GM18505 (cell line): ENCODE measurements around the gene LRP4.

Experiments
- ATAC-seq: cut with Tn5 transposase; IDR thresholded peaks from one replicate; pipeline ENCODE4 v1.9.1; 2021; ENCODE audit not compliant: unreplicated experiment
- POLR2A ChIP-seq: IDR thresholded peaks from 4 replicates; pipeline ENCODE4 v1.6.1; 2011; ENCODE audit warnings: borderline replicate concordance; ENCODE audit not compliant: insufficient read depth, insufficient read length; ENCODE audit errors: extremely low read depth

Gene LRP4

DNA sequence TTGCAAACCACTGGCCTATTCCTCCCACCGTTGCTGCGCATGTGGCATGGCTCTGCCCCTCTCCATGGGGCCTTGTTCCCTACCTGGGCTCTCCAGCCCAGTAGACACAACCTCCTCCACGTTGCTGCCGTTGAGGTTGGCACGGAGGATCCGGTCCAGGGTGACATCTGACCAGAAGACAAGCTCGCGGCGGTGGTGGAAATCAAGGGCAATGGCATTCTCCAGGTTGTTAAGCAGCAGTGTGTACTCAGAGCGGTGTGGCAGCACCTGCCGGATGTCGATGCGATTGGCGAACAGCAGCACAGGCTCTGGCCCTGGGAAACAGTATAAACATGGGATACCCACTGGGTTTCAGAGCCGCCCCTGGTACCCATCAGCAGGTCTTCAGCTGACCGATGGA lies 23.8 kb downstream of the LRP4 start:
- TF ChIP-seq POLR2A = no peak
- ATAC-seq = no peak

DNA sequence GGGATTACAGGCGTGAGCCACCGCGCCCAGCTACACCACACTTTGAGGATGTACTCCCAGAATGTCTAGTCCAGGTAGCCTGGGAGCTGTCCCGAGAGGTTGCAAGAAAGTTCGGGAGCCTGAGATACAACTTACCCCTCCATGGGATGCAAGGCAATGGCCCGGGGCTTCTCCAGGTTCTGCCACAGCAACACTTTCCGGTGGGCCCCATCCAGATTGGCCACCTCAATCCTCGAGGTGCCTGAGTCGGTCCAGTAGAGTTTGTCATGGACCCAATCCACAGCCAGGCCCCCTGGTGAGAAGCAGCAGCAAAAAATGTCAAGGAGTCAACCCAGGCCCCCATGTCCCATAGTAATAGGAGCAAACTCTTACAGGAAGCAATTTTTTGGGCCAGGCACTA lies 25.5 kb downstream of the LRP4 start:
- ATAC-seq = no peak
- TF ChIP-seq POLR2A = no peak

DNA sequence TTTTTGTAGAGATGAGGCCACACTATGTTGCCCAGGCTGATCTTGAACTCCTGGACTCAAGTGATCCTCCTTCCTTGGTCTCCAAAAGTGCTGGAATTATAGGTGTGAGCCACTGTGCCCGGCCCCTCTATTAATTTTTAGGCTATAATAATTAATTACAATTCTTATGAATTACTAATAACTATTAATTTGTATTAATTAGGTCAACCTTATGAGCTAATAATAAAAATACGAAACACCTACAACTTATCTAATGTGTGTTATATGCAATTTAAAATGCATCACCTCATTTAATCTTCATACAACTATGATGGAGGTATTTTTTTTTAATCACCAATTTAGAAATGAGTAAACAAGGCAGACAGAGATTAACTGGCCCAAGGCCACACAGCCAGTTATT lies 26.2 kb downstream of the LRP4 start:
- ATAC-seq = no peak
- no peak for TF ChIP-seq POLR2A

DNA sequence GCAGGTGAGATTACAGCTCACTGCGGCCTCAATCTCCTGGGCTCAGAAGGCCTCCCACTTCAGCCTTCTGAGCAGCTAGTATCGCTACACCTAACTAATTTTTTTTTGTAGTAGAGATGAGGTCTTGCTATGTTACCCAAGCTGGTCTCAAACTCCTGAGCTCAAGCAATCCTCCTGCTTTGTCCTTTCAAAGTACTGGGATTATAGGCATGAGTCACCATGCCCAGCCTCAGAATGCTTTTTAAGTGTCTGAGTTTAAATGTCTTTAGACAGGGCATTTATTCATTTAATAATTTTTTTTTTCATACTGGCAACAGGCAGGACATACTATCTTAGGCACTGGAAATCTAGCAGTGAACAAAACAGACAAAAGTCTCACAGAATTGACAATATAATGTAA lies 27.7 kb downstream of the LRP4 start:
- no peak for ATAC-seq
- no peak for TF ChIP-seq POLR2A

DNA sequence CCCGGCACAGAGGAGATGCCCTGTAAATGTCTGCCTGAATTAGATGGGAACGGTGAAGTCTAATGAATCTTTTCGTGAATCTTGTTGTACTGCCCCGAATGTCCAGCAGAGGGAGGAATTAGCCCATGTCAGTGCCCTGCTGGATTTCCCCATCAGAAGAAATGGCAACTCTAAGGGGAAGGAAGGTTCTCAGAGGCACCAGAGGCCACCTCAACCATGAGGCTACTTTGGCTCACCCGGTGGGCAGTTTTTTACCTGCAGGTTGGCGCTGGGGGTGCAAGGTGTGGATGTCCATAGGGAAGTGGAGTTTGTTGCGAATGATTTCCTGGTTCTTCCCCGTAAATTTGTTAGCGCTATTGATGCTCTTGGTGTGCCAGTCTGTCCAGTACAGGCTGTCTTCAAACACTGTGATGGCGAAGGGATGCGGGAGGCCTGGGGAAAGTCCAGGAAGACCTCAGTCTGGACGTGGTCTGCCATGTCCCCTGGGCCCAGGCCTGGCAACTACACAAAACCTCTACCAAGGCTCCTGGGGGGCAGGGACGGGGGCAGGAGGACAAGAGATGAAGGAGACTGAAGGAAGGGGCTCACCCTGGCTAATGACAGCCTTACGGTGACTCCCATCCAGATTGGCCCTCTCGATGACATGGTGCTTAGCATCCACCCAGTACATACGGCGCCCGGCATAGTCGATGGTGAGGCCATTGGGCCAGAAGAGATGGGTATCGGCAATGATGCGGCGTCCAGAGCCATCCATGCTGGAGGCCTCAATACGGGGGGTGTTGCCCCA lies 28.5 kb downstream of the LRP4 start:
- TF ChIP-seq POLR2A = no peak
- no peak for ATAC-seq

DNA sequence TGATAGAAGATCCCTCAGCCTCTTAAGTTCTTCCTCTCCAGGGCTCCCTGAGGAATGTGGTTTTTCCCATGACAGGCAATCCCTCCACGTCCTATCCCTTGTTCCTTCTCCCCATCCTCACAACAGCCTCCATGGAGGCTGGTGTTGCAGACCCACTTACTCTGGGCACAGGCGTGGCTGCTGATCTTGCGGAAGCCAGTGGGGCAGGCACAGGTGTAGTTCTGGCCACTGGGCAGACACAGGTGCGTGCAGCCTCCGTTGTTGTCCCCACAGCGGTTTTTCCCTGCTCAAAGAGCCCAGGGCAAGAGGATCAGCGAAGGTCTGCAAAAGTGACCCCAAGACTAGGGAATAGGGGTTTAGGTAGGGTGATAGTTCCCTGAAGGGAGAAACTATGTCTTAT lies 29.1 kb downstream of the LRP4 start:
- TF ChIP-seq POLR2A = no peak
- ATAC-seq = no peak

DNA sequence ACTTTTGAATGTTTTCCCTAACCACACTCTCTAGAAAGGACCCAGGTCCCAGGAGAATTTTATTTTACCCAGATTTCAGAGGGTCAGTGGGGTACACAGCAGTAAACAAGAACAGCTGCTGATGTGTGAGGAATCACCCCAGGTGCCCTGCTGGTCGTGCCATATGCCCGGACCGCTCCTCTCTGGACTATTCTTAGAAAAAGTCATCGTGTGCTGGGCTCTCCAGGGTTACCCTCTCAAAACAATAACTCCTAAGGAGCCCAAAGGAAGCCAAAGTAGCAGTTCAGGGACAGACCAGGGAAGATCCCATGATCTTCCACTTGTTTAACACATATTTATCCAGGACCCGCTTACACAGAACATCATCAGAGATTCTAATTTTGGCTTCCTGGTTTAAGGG lies 29.7 kb downstream of the LRP4 start:
- ATAC-seq = no peak
- TF ChIP-seq POLR2A = no peak

DNA sequence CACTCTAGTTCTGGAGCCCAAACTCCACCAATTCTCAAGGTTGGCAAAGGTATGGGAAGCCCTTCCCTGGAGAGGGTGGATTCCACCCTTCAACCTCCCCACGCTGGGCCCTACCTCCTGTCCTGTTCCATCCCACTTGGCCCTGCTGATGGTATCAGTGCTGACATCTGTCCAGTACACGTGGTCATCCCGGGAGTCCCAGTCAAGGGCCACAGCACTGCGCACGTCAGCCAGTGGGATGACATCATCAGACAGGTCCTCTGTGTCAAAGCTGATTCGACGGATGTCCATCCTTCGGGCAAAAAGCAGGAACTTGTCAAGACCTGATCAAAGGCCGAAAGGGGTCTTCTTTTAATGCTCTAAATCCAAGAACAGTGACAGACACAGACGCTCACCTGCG lies 32.1 kb downstream of the LRP4 start:
- no peak for TF ChIP-seq POLR2A
- ATAC-seq = no peak

DNA sequence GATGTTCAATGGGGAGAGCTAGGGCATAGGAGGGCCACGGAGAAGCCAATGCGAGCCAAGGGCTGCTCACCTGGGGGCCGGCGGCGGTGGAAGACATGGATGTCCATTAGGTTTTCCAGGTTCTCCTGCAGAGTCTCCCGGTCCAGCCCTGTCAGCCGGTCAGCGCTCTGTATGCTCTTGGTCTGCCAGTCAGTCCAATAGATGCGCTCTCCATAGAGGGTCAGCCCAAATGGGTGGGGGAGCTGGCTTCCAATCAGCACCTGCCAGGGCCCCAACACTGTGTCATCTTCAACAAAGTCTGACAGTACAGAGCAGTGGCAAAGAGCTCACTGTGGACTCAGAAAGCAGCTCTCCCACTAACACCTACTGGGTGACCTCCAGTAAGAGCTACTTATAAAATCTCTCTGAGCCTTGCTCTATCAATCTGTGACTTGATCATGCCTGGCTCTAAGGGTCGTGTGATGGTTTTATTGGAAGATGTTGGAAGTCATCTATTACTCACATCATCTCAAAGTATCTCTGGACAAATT lies 39.2 kb downstream of the LRP4 start:
- TF ChIP-seq POLR2A = no peak
- no peak for ATAC-seq

DNA sequence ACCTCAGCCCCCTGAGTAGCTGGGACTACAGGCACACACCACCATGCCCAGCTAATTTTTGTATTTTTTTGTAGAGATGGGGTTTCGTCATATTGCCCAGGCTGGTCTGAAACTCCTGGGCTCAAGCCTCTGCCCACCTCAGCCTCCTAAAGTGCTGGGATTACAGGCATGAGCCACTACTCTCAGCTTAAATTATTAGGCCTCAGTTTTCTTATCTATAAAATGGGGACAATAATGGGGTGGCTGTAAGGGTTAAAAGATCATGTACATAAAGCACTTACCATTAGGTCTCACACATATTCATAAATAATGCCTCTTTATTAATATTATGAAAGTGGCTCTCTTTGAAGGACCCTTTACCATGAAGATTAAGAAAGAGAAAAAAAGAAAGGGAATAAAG lies 40.8 kb downstream of the LRP4 start:
- no peak for ATAC-seq
- TF ChIP-seq POLR2A = no peak

DNA sequence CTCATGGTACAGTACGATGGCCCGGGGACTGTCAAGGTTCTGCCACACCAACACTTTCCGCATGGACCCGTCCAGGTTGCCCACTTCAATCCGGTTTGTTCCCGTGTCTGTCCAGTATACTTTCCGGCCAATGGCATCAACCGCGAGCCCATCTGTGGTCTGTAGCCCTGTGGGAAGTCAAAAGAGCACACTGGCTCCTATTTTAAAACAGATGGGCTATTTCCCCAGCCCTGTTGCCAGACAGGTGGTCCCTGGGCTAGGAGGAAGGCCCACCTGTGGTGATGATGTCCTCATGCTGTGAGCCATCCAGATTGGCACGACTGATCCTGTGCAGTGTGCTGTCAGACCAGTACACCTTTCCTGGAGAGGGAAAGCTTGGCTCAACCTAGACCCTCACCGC lies 41.9 kb downstream of the LRP4 start:
- TF ChIP-seq POLR2A = no peak
- no peak for ATAC-seq

DNA sequence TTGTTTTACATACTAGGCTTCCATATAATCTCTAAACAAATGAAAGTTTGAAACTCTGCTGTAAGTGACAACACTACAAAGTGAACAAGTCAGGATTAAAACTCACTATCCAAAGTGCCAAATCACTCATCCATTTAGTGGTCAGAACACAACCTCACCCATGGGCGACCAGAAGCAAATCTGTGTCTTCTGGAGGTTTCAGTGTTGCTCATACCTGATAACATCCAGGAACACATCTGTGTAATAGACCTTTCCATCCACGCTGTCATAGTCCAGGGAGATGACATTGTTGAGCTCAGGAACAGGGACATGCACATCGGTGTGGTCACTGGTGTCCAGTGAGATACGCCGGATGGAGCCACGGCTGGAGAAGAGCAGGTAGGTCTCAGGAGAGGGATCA lies 43.8 kb downstream of the LRP4 start:
- no peak for ATAC-seq

DNA sequence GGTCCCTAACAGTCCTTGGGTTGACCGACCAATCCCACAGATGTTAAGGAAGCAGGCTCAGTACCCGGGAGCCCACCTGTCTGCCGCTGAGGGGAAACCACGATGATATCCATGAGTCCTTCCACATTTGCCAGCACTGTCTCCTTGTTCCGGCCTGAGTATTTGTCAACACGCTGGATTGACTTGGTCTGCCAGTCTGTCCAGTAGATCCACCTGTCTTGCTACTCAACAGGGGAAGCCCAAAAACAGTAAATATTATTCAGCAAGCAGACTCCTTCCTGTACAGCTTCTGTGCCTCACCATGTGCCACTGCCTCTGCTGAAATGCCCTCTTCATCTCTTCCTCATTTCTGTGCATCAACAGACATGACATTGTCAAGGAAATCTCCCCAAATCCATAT lies 49.4 kb downstream of the LRP4 start:
- ATAC-seq = no peak
- TF ChIP-seq POLR2A = no peak

More for the DNA sequence above, 43.8 kb downstream of the LRP4 start:
- TF ChIP-seq POLR2A = no peak

DNA sequence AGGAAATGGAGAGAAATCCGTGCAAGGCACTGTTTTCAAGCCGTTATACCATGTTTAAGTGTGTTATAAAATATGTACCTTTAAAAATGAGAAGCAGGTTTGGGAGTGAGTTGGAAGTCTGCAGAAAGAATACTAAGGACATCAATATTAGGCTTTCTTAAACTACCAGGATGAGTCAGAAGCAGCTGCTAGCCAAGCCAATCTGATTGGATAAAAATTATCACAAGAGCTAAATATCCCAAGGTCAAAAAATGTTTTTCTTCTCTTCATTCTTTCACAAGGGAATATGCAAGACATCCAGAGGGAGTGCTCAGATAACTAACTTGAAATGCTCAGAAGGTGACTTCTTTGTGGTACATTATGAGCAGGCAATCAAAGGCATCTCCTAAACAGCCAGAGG lies 53.0 kb downstream of the LRP4 start:
- TF ChIP-seq POLR2A = no peak
- no peak for ATAC-seq

DNA sequence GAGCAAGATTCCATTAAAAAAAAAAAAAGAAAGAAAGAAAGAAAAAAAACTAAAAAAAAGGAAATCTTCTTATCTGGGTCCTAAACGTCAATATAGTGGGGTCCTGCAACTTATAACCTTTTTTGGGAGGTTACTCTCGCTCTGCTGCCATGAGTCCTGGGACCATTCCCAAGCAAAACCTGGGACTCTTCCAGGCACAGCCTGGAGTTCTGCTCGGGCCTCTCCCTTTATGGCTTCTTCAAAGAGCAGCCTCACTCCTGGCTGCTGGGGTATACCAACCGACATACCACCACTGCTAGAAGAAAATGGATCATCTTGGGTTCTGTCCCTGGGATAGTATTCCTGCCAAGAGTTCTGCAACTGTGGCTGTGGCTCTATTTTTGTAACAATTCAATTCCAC lies 58.1 kb downstream of the LRP4 start:
- ATAC-seq = no peak

DNA sequence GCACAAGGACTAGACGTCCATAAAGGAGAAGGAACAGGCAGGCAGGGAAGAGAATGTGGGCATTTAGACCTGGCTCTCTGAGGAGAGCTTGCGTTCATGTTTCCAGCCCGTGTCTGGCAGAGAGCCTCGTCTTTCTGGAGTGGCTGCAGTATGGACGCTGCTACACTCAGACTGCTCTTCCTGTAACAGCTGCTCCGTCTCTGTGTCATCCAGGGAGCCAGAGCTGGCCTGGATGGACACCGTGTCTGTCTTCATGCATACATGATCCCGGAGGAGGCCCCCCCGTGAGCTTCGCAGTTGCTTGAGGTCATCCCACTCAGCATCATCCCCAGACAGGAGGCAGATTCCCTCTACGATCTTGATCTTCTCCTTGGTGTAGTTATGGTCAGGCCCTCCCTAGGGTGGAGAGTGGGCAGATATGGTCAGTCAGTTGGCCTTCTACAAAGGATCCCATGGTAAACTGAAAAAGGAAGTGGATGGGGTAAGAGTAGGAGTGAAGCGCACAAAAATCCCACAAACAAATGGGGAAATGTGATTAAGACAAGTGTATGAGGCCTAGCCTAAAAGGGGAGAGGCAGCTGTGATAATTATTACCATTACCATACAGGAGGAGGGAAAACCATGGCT lies 59.3 kb downstream of the LRP4 start:
- TF ChIP-seq POLR2A = no peak
- ATAC-seq = no peak

More for the DNA sequence above, 58.1 kb downstream of the LRP4 start:
- TF ChIP-seq POLR2A = no peak
